Liver (tissue), 3 donors: ENCODE results near the gene DNAH2.

Experiments
- ATF3 ChIP-seq: IDR thresholded peaks from 2 replicates; pipeline ENCODE4 v1.6.1; 2016; ENCODE audit warnings: antibody characterized with exemption
- CTCF ChIP-seq: fragments of 150-350 bp; IDR thresholded peaks from 2 replicates; pipeline ENCODE4 v1.5.1; 2017; ENCODE audit warnings: improper control_type of control experiment, low read depth, low read length; ENCODE audit not compliant: missing input control
- FOXA1 ChIP-seq: IDR thresholded peaks from 2 replicates; pipeline ENCODE4 v1.6.1; 2016; ENCODE audit warnings: antibody characterized with exemption
- GABPA ChIP-seq, 2 donors: IDR thresholded peaks in 1 of 2; conservative IDR thresholded peaks in 1 of 2; 2 replicates each; pipeline ENCODE4 v1.6.1; 2016; ENCODE audit warnings: antibody characterized with exemption in 2 of 2, mild to moderate bottlenecking in 1 of 2, moderate library complexity in 1 of 2
- HNF4A ChIP-seq, 2 donors: conservative IDR thresholded peaks; 2 replicates each; pipeline ENCODE4 v1.6.1; 2016; ENCODE audit warnings: antibody characterized with exemption in 2 of 2, mild to moderate bottlenecking in 2 of 2
- JUND ChIP-seq, 2 donors: IDR thresholded peaks; 2 replicates each; pipeline ENCODE4 v1.6.1; 2016; ENCODE audit warnings: antibody characterized with exemption in 2 of 2
- MAX ChIP-seq: IDR thresholded peaks from 2 replicates; pipeline ENCODE4 v1.6.1; 2016; ENCODE audit warnings: antibody characterized with exemption
- RAD21 ChIP-seq, 2 donors: IDR thresholded peaks; 2 replicates each; pipeline ENCODE4 v1.6.1; 2016; ENCODE audit warnings: antibody characterized with exemption in 2 of 2, mild to moderate bottlenecking in 2 of 2
- RXRA ChIP-seq, 2 donors: IDR thresholded peaks; 2 replicates each; pipeline ENCODE4 v1.6.1; 2017 to 2018; ENCODE audit warnings: antibody characterized with exemption in 2 of 2, mild to moderate bottlenecking in 1 of 2
- SP1 ChIP-seq: IDR thresholded peaks from 2 replicates; pipeline ENCODE4 v1.6.1; 2018; ENCODE audit warnings: antibody characterized with exemption, mild to moderate bottlenecking
- TAF1 ChIP-seq: conservative IDR thresholded peaks from 2 replicates; pipeline ENCODE4 v1.6.1; 2016; ENCODE audit warnings: antibody characterized with exemption, mild to moderate bottlenecking
- YY1 ChIP-seq: IDR thresholded peaks from 2 replicates; pipeline ENCODE4 v1.6.1; 2016; ENCODE audit warnings: antibody characterized with exemption, mild to moderate bottlenecking
- TF ChIP-seq, protein P1 (sequence below): IDR thresholded peaks from 2 replicates; pipeline ENCODE4 v1.6.1; 2016; ENCODE audit warnings: antibody characterized with exemption, mild to moderate bottlenecking
- TF ChIP-seq, protein P2 (sequence below): IDR thresholded peaks from 2 replicates; pipeline ENCODE4 v1.6.1; 2016; ENCODE audit warnings: antibody characterized with exemption
- donor health status: healthy.
- donor health status: healthy.

GRCh38 chr17:7852262-7852670 lies 134.7 kb downstream of the DNAH2 start:
- TF ChIP-seq CTCF = no peak
- no peak for TF ChIP-seq MAX
- TF ChIP-seq, protein P1, sequence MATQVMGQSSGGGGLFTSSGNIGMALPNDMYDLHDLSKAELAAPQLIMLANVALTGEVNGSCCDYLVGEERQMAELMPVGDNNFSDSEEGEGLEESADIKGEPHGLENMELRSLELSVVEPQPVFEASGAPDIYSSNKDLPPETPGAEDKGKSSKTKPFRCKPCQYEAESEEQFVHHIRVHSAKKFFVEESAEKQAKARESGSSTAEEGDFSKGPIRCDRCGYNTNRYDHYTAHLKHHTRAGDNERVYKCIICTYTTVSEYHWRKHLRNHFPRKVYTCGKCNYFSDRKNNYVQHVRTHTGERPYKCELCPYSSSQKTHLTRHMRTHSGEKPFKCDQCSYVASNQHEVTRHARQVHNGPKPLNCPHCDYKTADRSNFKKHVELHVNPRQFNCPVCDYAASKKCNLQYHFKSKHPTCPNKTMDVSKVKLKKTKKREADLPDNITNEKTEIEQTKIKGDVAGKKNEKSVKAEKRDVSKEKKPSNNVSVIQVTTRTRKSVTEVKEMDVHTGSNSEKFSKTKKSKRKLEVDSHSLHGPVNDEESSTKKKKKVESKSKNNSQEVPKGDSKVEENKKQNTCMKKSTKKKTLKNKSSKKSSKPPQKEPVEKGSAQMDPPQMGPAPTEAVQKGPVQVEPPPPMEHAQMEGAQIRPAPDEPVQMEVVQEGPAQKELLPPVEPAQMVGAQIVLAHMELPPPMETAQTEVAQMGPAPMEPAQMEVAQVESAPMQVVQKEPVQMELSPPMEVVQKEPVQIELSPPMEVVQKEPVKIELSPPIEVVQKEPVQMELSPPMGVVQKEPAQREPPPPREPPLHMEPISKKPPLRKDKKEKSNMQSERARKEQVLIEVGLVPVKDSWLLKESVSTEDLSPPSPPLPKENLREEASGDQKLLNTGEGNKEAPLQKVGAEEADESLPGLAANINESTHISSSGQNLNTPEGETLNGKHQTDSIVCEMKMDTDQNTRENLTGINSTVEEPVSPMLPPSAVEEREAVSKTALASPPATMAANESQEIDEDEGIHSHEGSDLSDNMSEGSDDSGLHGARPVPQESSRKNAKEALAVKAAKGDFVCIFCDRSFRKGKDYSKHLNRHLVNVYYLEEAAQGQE = no peak
- no peak for TF ChIP-seq TAF1
- no peak for TF ChIP-seq RAD21 (IDR thresholded peaks at IDR 0.05)
- TF ChIP-seq ATF3 = no peak
- TF ChIP-seq, protein P2, sequence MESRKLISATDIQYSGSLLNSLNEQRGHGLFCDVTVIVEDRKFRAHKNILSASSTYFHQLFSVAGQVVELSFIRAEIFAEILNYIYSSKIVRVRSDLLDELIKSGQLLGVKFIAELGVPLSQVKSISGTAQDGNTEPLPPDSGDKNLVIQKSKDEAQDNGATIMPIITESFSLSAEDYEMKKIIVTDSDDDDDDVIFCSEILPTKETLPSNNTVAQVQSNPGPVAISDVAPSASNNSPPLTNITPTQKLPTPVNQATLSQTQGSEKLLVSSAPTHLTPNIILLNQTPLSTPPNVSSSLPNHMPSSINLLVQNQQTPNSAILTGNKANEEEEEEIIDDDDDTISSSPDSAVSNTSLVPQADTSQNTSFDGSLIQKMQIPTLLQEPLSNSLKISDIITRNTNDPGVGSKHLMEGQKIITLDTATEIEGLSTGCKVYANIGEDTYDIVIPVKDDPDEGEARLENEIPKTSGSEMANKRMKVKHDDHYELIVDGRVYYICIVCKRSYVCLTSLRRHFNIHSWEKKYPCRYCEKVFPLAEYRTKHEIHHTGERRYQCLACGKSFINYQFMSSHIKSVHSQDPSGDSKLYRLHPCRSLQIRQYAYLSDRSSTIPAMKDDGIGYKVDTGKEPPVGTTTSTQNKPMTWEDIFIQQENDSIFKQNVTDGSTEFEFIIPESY = no peak
- no peak for TF ChIP-seq YY1
- TF ChIP-seq RXRA (IDR thresholded peaks at IDR 0.05) = no peak
- TF ChIP-seq SP1 = no peak
- TF ChIP-seq GABPA (IDR thresholded peaks at IDR 0.05 in 1 of 2, conservative IDR thresholded peaks at IDR 0.05 in 1 of 2) = no peak
- no peak for TF ChIP-seq HNF4A (conservative IDR thresholded peaks at IDR 0.05)
- no peak for TF ChIP-seq JUND (IDR thresholded peaks at IDR 0.05)
- TF ChIP-seq FOXA1 = no peak
